GM12878 (cell line): ENCODE results near the gene MRPL33. TPM values are rescaled to one million over a fixed set of nuclear protein-coding genes. Genes with fewer than 3 reads are reported as not detected.

Experiments
- ATAC-seq: fragments of 200-7000 bp; cut with Tn5 transposase; 3 replicates; pipeline ENCODE4 v1.9.1; 2020; ENCODE audit warnings: mild to moderate bottlenecking, moderate library complexity
- BruUV-seq: library from RNA; stranded (reverse); fragments of 400-500 nt; replicated peaks from 2 replicates; lab custom pipeline; 2021; lab: Mats Ljungman, UMichigan
- CTCF ChIA-PET: fragments of 300-600 bp; sonication (Branson Sonifier 250); formaldehyde crosslinking; extraction: SDS; loops from one replicate; lab custom pipeline; 2021; ENCODE audit warnings: inconsistent platforms; lab: Yijun Ruan, JAX
- POLR2A ChIA-PET: fragments of 350-600 bp; formaldehyde crosslinking; extraction: SDS; loops from one replicate; lab custom pipeline; 2021; ENCODE audit warnings: inconsistent platforms; lab: Charles Lee
- RAD21 ChIA-PET: fragments of 300-600 bp; sonication (Branson Sonifier 250); formaldehyde crosslinking; loops from one replicate; lab custom pipeline; 2023; ENCODE audit warnings: antibody characterized with exemption; ENCODE audit not compliant: unreplicated experiment; lab: Charles Lee
- SMC1A ChIA-PET: fragments of 300-600 bp; sonication (Branson Sonifier 250); formaldehyde crosslinking; loops from one replicate; lab custom pipeline; 2023; ENCODE audit not compliant: unreplicated experiment, uncharacterized antibody; lab: Charles Lee
- DNase-seq: peaks from one replicate; pipeline ENCODE4 v3.0.0-alpha.2; 2011; ENCODE audit warnings: low read depth, low spot score
- FAIRE-seq: peaks from 3 replicates; lab custom pipeline; 2011; peaks lifted over from hg19 to GRCh38; lab: Jason Lieb, UNC
- H2AFZ ChIP-seq: 2 replicates; pipeline ENCODE4 v1.6.0; 2011; ENCODE audit warnings: low read depth, low read length, control low read depth; ENCODE audit not compliant: control insufficient read depth
- H3K27ac ChIP-seq: 2 replicates; pipeline ENCODE4 v1.5.1; 2011; ENCODE audit warnings: control low read depth; ENCODE audit not compliant: control insufficient read depth, insufficient read depth
- H3K27me3 ChIP-seq, 2 experiments: replicated peaks in 1 of 2; 2 replicates each; pipeline versions ENCODE4 v1.6.0 to v1.6.1; 2011; ENCODE audit warnings: low read length in 1 of 2; ENCODE audit not compliant: control insufficient read depth in 2 of 2, insufficient read depth in 2 of 2
- H3K36me3 ChIP-seq, 2 experiments: 2 replicates each; pipeline ENCODE4 v1.5.1; 2011; ENCODE audit warnings: low read length in 1 of 2; ENCODE audit not compliant: control insufficient read depth in 2 of 2, insufficient read depth in 2 of 2
- H3K4me1 ChIP-seq: 2 replicates; pipeline ENCODE4 v1.6.1; 2011; ENCODE audit warnings: mild to moderate bottlenecking, low read length, moderate library complexity, mixed read lengths; ENCODE audit not compliant: control insufficient read depth, insufficient read depth
- H3K4me2 ChIP-seq: 2 replicates; pipeline ENCODE4 v1.6.0; 2011; ENCODE audit warnings: control low read depth; ENCODE audit not compliant: control insufficient read depth, insufficient read depth
- H3K4me3 ChIP-seq: fragments of 200-600 bp; sonication (generic); 2 replicates; pipeline ENCODE4 v1.5.1; 2016
- H3K79me2 ChIP-seq: 2 replicates; pipeline ENCODE4 v1.6.0; 2011; ENCODE audit warnings: low read length; ENCODE audit not compliant: control insufficient read depth, insufficient read depth
- H3K9ac ChIP-seq: 2 replicates; pipeline ENCODE4 v1.8.0; 2011; ENCODE audit warnings: low read length, control low read depth, mixed read lengths; ENCODE audit not compliant: control insufficient read depth, insufficient read depth
- H3K9me3 ChIP-seq: replicated peaks from 3 replicates; pipeline ENCODE4 v1.5.1; 2011; ENCODE audit warnings: mild to moderate bottlenecking, low read length; ENCODE audit not compliant: control insufficient read depth, insufficient read depth
- H4K20me1 ChIP-seq: 2 replicates; pipeline ENCODE4 v1.6.0; 2011; ENCODE audit not compliant: control insufficient read depth, insufficient read depth
- CREM ChIP-seq: IDR thresholded peaks from 2 replicates; pipeline ENCODE4 v1.6.1; 2014; ENCODE audit warnings: antibody characterized with exemption, low read depth
- RAD21 ChIP-seq: IDR thresholded peaks from 2 replicates; pipeline ENCODE4 v1.6.1; 2011; ENCODE audit warnings: mild to moderate bottlenecking, low read depth, low read length, moderate library complexity; ENCODE audit not compliant: insufficient read depth
- SPI1 ChIP-seq: IDR thresholded peaks from 2 replicates; pipeline ENCODE4 v1.6.1; 2011; ENCODE audit warnings: low read depth, mild to moderate bottlenecking, low read length, moderate library complexity, borderline replicate concordance; ENCODE audit not compliant: insufficient read depth
- WGBS: methylation state at CpG from one replicate; pipeline ENCODE4 v1.1.6; 2016; ENCODE audit warnings: low lambda C conversion rate; ENCODE audit not compliant: insufficient replicate concordance, insufficient coverage; ENCODE audit errors: missing lambda C conversion rate; 5-methylcytosine and 5-hydroxymethylcytosine counted together
- in situ Hi-C: fragments of 300-500 bp; cut with MboI; formaldehyde crosslinking; loops from 9 replicates; pipeline ENCODE4 v1.14.3; 2018; ENCODE audit warnings: mixed read lengths
- intact Hi-C: fragments of 100-400 bp; cut with micrococcal nuclease; formaldehyde crosslinking; loops from one replicate; pipeline ENCODE4 v1.14.2; 2022; ENCODE audit not compliant: unreplicated experiment
- polyA plus RNA-seq, 11 experiments: library from polyadenylated mRNA; depleted of rRNA in 4 of 11; unstranded in 6 of 11; stranded (reverse) in 5 of 11; fragments of >200 nt; fragmentation: Nextera tagmentation in 4 of 11; fragmentation: Illumina TruSeq in 1 of 11; extraction: Ambion mirVana in 4 of 11; extraction: Trizol in 1 of 11; gene quantifications; 1 replicate in 1 of 11; 2 replicates in 10 of 11; pipeline versions ENCODE4 v1.2.1 to v1.2.3, GENCODE V29; 2011 to 2016; ENCODE audit warnings: inconsistent platforms in 2 of 11, missing spikeins in 2 of 11, low read depth in 1 of 11
- total RNA-seq, 4 experiments: library from RNA; depleted of rRNA in 3 of 4; stranded (reverse); fragments of >200 nt in 3 of 4; fragmentation: Illumina TruSeq in 1 of 4; extraction: Trizol in 1 of 4; gene quantifications; 2 replicates each; pipeline versions ENCODE4 v1.2.1 to v1.2.3, GENCODE V29; 2013 to 2021
- TF ChIP-seq, protein P1 (sequence below): fragments of 450-650 bp; formaldehyde crosslinking; IDR thresholded peaks from 2 replicates; pipeline ENCODE4 v1.4.0; 2022; ENCODE audit warnings: mild to moderate bottlenecking, moderate library complexity
- TF ChIP-seq, protein P2 (sequence below): IDR thresholded peaks from 2 replicates; pipeline ENCODE4 v1.6.1; 2012; ENCODE audit warnings: low read depth, low read length, improper control_type of control experiment

MRPL33 gene
- total and polyA plus RNA-seq, 10 of the 15 experiments (the other 5 are each of a cell fraction or from before 2014, with no cell fraction given), result 50.1 to 318 (median 160) TPM

DNA sequence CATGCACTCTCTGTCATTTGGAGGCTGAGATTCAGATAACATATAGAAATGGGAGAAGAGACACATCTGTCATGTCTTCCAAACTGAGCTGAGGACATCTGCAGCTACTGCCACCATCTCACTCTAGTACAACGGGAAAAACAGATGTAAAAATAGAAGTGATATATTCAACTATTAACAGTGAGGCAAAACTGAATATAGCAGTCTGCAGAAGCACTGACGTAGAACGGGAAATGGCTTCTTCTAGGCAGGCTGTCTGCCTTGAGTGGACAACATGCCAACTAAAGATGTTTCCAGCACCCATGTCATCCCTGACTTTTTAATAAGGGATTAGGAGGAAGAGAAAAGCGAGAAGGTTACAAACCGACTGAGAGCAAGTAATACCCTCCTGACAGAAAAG, 51.6 kb downstream of the MRPL33 start (continued):
- TF ChIP-seq, protein P1, sequence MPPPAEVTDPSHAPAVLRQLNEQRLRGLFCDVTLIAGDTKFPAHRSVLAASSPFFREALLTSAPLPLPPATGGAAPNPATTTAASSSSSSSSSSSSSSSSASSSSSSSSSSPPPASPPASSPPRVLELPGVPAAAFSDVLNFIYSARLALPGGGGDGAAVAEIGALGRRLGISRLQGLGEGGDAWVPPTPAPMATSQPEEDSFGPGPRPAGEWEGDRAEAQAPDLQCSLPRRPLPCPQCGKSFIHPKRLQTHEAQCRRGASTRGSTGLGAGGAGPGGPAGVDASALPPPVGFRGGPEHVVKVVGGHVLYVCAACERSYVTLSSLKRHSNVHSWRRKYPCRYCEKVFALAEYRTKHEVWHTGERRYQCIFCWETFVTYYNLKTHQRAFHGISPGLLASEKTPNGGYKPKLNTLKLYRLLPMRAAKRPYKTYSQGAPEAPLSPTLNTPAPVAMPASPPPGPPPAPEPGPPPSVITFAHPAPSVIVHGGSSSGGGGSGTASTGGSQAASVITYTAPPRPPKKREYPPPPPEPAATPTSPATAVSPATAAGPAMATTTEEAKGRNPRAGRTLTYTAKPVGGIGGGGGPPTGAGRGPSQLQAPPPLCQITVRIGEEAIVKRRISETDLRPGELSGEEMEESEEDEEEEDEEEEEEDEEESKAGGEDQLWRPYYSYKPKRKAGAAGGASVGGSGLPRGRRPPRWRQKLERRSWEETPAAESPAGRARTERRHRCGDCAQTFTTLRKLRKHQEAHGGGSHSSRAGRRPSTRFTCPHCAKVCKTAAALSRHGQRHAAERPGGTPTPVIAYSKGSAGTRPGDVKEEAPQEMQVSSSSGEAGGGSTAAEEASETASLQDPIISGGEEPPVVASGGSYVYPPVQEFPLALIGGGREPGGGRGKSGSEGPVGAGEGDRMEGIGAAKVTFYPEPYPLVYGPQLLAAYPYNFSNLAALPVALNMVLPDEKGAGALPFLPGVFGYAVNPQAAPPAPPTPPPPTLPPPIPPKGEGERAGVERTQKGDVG (CRISPR knock-in tag), result no peak
- TF ChIP-seq, protein P2, sequence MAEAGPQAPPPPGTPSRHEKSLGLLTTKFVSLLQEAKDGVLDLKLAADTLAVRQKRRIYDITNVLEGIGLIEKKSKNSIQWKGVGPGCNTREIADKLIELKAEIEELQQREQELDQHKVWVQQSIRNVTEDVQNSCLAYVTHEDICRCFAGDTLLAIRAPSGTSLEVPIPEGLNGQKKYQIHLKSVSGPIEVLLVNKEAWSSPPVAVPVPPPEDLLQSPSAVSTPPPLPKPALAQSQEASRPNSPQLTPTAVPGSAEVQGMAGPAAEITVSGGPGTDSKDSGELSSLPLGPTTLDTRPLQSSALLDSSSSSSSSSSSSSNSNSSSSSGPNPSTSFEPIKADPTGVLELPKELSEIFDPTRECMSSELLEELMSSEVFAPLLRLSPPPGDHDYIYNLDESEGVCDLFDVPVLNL, result no peak
- TF ChIP-seq RAD21 (no peak), SPI1 (no peak)

DNA sequence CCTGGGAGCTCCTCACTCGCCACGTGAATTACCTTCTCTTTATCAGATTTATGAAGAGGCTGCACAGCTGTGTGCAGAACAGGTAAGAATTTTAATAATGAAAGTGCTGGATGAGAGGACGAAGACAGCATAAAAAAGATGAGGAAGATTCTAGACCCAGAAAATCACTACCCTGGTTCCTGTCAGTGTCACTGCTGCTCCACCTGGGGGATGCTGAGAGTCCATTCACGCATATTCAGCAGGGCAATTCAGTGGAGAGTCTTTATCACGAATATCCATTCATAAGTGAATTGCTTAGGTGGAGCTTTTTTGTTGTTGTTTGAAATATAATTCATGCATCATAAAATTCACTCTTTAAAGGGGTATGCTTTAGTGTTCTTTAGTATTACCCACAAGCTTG, 52.0 kb downstream of the MRPL33 start:
- POLR2A ChIA-PET, result no interaction called here
- H3K79me2 ChIP-seq, result no peaks in the 10 kb centered on the region
- 61% methylated on average over 5 of the region's 5 CpGs for WGBS
- H3K4me2 ChIP-seq, result no peak overlapping the region
- H3K27ac ChIP-seq, result no peak overlapping the region
- H2AFZ ChIP-seq, result no peak overlapping the region
- H3K9me3 ChIP-seq, result no peaks in the 10 kb centered on the region; the same call in 1 of the 3 replicates
- H3K9ac ChIP-seq, result no peak overlapping the region
- BruUV-seq, result no TSS peak
- RAD21 ChIA-PET, result no interaction called here
- no peaks in the 10 kb centered on the region; a peak in 1 of 4 replicates for H3K27me3 ChIP-seq
- FAIRE-seq (no peak), DNase-seq (no peak), ATAC-seq (no peak)
- no peak for TF ChIP-seq CREM
- no peaks in the 10 kb centered on the region for H4K20me1 ChIP-seq
- no peaks in the 10 kb centered on the region for H3K36me3 ChIP-seq
- intact Hi-C loops (no loop called here), in situ Hi-C loops (no loop called here)
- no peaks in the 10 kb centered on the region for H3K4me1 ChIP-seq
- no peak overlapping the region for H3K4me3 ChIP-seq
- SMC1A ChIA-PET, result no interaction called here
- CTCF ChIA-PET, result no interaction called here
